Activated CD4-positive, alpha-beta T cell treated with anti-CD3 and anti-CD28 coated beads, Interleukin-2, amount 10 ng/mL, durations not matched to agents 24 days and 14 days (primary cell): ENCODE data around the gene ADSS1. TPM values are rescaled to one million over a fixed set of nuclear protein-coding genes. Genes with fewer than 3 reads are reported as not detected.
"Not testable (repeated sequence)": the region's sequence is repeated elsewhere in the genome, so short reads cannot be mapped to it uniquely, and the experiment has no call there.

Experiments
- DNase-seq: peaks from one replicate; pipeline ENCODE4 v3.0.0; 2022
- H3K27ac Mint-ChIP-seq: one replicate; pipeline ENCODE4 v1.8.0; 2022; ENCODE audit warnings: mild to moderate bottlenecking, mixed read lengths
- H3K27me3 Mint-ChIP-seq: one replicate; pipeline ENCODE4 v1.8.0; 2022; ENCODE audit warnings: mixed read lengths
- H3K36me3 Mint-ChIP-seq: one replicate; pipeline ENCODE4 v1.8.0; 2022; ENCODE audit warnings: low read depth, mild to moderate bottlenecking, mixed read lengths
- H3K4me1 Mint-ChIP-seq: one replicate; pipeline ENCODE4 v1.8.0; 2021; ENCODE audit warnings: mixed read lengths
- H3K4me3 Mint-ChIP-seq: one replicate; pipeline ENCODE4 v1.8.0; 2022; ENCODE audit warnings: mild to moderate bottlenecking, moderate library complexity, mixed read lengths
- H3K9me3 Mint-ChIP-seq: one replicate; pipeline ENCODE4 v1.8.0; 2021; ENCODE audit warnings: mixed read lengths
- intact Hi-C: fragments of 100-400 bp; cut with micrococcal nuclease; formaldehyde crosslinking; loops from one replicate; pipeline ENCODE4 v1.15.1; 2023
- total RNA-seq: library from RNA; stranded (reverse); gene quantifications from 2 replicates; pipeline ENCODE4 v1.2.3, GENCODE V29; 2022

ADSS1 gene
- total RNA-seq, 1 donor from 2014 or later: 0.96 TPM

DNA sequence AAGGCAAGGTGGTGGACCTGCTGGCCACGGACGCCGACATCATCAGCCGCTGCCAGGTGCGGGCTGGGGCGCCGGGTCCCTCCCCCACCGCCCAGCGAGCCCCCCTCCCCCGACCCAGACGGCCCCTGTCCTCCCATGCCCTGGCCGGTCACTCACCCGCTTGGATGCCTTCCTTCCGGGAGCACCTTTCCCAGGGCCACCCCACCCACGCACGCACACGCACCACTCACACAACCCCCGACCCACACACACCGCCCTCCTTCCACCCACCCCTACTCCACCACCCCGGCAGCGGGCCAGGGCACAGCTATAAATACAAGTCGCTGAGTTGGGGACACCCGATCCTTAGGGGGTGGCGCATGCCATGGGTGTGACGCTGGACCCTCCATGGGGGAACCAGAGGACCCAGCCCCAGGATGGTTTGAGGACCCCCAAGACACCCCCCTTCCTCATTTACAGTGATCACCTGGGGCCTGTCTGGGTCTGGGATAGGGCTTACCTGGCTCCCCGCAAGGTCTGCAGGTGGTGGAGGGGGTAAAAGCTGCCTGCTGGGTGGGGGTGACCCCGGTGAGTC, 465 bp downstream of the ADSS1 start:
- no peaks in the 10 kb centered on the region for H3K9me3 Mint-ChIP-seq
- intact Hi-C loops: loop anchor here (1.0 to 2.0 kb wide), 2 partner anchors 28 to 102 kb away; partner anchors contain the start of gene SIVA1
- peak; percentile 70 for DNase-seq
- H3K36me3 Mint-ChIP-seq: peaks cover 4% of the 10 kb centered on the region
- H3K27ac Mint-ChIP-seq: no peak overlapping the region
- peaks cover 2% of the 10 kb centered on the region for H3K27me3 Mint-ChIP-seq
- peaks cover 2% of the 10 kb centered on the region for H3K4me1 Mint-ChIP-seq
- H3K4me3 Mint-ChIP-seq: peak overlapping the region; percentile 58

DNA sequence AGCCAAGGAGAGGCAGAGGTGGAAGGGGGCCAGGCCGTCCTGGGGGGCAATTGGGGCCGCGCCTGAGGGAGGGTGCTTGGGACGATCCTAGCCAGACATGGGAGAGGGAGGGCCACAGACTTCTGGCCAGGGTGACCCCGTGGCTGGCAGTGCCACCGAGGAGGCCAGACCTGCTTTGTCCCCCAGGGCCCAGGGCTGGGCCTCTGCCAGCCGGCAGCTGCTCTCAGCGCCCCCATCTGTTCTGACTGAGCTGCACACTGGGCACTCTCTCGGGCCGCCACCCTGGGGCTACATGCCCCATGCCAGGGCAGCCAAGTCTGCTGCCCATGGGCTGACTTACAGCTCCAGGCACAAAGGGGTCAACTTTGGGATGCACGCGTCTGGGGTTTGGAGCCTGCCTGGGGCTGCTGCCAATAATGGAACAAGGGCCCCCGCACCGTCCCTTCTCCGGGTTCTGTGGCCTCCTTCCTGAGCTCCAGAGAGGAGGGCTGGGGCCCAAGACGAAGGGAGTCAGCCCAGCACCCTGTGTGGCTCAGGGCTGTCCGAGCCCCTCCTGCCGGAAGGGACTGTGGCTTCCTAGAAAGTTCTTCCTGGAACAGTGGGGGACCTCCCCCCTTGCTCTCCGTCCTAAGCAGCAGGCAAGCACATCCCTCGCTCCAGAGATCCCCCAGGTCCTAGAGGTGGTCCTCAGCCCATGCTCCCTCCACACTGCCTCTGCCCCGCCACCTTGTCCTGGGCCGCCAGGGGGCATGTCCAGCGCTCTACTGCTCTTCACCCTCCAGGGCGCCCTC, 1.1 kb downstream of the ADSS1 start:
- Mint-ChIP-seq H3K9me3 (no peaks in the 10 kb centered on the region), H3K36me3 (no peaks in the 10 kb centered on the region), H3K4me1 (peaks cover 2% of the 10 kb centered on the region), H3K4me3 (peak overlapping the region; percentile 58), H3K27ac (no peak overlapping the region), H3K27me3 (peaks cover 2% of the 10 kb centered on the region)
- intact Hi-C loops: loop anchor here (1.0 to 2.0 kb wide), 2 partner anchors 28 to 101 kb away; partner anchors contain the start of gene SIVA1
- DNase-seq: no peak

DNA sequence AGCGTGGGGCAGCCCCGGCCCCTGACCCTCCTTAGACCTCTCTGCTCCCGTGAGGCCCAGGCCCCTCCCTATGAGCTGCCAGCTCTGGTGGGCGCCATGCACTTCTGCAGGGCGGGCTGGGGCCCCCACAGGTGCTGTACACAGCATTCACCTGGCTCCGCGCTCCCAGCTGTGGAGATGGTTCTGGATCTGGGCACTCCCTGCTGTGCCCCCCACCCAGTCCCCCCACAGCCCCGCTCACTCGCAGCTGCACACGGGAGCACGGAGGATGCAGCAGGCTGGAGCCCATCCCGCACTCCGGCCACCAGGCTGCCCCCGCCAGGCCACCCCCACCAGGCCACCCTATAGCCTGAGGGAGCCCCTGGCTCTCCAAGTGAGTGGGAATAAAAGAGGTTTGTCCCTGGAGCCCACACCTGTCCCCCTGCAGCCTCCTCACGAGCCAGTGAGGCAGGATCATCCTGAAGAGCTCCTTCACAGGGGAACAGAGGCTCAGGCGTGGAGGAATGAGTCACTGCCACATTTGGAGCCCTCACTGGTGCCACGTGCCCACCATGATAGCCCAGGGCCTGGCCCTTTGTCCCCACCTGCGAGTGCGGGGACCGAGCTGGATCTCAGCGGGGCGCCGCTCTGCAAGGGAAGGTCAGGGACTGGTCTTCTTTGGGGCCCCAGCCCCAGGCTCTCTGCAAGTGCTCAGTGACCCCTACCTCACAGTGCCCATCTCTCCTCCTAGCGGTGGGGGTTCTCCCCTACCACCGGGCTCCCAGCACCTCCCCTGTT, 1.9 kb downstream of the ADSS1 start:
- no peak for DNase-seq
- Mint-ChIP-seq H3K27me3 (peaks cover 2% of the 10 kb centered on the region), H3K36me3 (no peaks in the 10 kb centered on the region), H3K27ac (no peak overlapping the region), H3K4me3 (peak overlapping the region; percentile 58), H3K9me3 (no peaks in the 10 kb centered on the region), H3K4me1 (peaks cover 2% of the 10 kb centered on the region)
- intact Hi-C loops: loop anchor here (2.0 kb wide), 1 partner anchor 27 kb away; the partner anchor contains the start of gene SIVA1

DNA sequence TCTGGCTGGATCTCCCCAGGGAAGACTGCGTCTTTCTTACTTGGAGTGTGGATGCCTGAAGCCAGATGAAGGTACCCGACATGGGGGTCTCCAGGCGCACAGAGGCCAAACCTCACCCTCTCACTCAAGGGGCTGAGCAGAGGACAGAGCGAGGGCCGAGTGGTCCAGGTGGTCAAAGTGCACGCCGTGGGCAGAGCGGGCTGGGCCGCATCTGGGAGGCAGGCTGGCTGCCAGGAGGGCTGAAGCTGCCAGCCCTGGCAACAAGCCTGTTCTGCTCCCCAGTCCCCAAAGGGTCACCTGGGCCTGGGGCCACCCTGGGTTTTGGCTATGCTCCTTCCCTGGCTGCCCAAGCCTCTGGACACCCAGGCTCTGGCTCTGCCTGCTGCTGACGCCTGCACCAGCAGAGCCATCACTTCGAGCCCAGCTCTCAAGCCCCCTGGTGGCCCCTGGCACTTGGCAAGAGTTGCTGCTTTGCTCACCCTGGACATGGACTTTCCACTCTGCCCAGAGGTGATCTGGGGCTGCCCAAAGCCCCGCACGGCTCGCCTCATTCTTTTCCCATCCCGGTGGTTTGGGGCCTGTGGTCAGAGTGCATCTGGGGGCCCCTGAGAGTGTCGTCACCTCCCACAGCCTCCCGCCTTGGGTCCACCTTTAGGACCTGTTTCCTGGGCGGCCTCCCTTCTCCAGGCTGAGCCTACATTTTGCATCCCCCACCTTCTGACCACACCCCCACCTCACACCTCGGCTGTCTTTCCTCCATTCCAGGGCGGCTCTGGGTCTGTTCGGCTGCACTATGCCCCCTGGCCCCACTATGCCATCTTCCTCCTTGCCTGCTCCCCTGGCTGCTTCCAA, 2.8 kb downstream of the ADSS1 start:
- DNase-seq: no peak
- peak overlapping the region; percentile 48 for H3K27ac Mint-ChIP-seq
- H3K9me3 Mint-ChIP-seq: no peaks in the 10 kb centered on the region
- intact Hi-C loops: no loop called here
- H3K27me3 Mint-ChIP-seq: peaks cover 2% of the 10 kb centered on the region
- no peak overlapping the region for H3K4me3 Mint-ChIP-seq
- H3K4me1 Mint-ChIP-seq: peaks cover 2% of the 10 kb centered on the region
- H3K36me3 Mint-ChIP-seq: no peaks in the 10 kb centered on the region

DNA sequence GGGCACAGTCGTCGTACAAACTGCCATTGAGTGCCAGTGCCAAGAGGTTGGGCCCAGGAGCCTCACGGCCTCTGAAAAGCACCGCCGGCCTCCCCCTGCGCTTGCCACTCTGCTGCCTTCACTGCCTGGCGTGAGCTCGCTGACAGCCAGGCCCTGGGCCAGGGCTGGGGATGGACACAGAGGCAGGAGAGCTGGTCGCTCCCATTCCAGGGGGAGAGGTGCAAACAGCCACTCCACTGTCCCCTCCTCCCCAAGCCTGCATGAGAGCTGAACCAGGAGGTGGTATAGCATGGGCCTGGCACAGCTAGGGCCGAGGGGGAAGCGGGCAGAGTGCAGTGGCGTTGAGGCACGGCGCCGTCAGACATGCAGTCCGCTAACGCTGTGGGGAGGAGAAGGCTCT, 4.6 kb downstream of the ADSS1 start:
- no peak overlapping the region for H3K27ac Mint-ChIP-seq
- no peak overlapping the region for H3K4me3 Mint-ChIP-seq
- no peak for DNase-seq
- peaks cover 2% of the 10 kb centered on the region for H3K4me1 Mint-ChIP-seq
- no peaks in the 10 kb centered on the region for H3K9me3 Mint-ChIP-seq
- peaks cover 2% of the 10 kb centered on the region for H3K27me3 Mint-ChIP-seq
- intact Hi-C loops: no loop called here
- H3K36me3 Mint-ChIP-seq: no peaks in the 10 kb centered on the region

DNA sequence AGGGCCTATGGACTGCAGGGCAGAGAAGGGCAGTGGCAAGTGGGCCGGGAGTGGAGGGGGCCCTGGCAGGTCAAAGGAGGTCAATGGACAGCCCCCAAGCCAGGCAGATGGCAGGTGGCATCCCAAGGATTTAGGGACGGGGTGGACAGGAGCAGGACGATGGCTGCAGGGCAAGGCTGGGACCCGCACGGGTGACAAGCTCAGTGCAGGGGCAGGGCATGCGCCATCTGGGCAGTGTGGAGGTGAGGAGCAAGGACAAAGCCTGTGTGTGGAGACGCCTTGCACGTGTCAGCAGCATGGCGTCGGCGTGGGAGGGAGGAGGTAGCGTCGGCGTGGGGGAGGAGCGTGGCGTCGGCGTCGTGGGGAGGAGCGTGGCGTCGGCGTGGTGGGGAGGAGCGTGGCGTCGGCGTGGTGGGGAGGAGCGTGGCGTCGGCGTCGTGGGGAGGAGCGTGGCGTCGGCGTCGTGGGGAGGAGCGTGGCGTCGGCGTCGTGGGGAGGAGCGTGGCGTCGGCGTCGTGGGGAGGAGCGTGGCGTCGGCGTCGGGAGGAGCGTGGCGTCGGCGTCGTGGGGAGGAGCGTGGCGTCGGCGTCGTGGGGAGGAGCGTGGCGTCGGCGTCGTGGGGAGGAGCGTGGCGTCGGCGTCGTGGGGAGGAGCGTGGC, 5.3 kb downstream of the ADSS1 start:
- intact Hi-C loops, H3K27me3 Mint-ChIP-seq, H3K27ac Mint-ChIP-seq, H3K9me3 Mint-ChIP-seq, DNase-seq, H3K36me3 Mint-ChIP-seq, H3K4me3 Mint-ChIP-seq, H3K4me1 Mint-ChIP-seq: not testable (repeated sequence)

DNA sequence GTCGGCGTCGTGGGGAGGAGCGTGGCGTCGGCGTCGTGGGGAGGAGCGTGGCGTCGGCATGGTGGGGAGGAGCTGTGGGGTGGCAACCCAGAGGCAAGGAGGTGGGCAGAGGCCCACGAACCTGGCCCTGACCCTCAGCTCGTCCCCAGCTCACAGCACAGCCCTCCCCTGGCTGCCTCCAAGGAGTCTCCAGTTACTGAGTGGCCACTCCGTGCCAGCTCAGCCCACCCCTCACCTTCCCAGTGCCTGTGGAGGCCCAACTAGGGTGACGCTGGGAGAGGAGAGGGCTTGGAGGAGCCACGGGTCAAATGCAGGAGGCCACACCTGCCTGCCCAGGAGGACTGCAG, 5.8 kb downstream of the ADSS1 start:
- no peaks in the 10 kb centered on the region for H3K9me3 Mint-ChIP-seq
- H3K4me3 Mint-ChIP-seq: no peak overlapping the region
- intact Hi-C loops: no loop called here
- H3K36me3 Mint-ChIP-seq: no peaks in the 10 kb centered on the region
- no peak for DNase-seq
- peaks cover 2% of the 10 kb centered on the region for H3K27me3 Mint-ChIP-seq
- H3K4me1 Mint-ChIP-seq: peaks cover under 1% of the 10 kb centered on the region
- no peak overlapping the region for H3K27ac Mint-ChIP-seq

DNA sequence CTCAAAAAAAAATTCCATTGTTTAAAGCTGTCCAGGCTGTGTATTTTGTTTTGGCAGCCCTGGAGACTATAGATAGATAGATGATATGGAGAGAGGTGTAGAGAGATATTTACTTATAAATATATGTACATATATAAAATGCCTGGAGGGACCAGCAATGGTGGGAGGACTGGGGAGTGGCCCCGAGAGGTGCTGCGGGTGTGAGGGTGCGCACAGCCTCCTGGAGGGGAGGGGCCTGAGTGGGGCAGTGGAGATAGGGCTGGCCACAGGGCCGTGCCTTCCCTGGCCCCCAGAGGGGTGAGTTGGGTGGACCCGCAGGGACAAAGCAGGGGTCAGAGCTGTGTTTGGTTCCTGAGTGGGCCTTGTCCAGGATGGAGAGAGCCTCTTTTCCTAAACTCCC, 6.5 kb downstream of the ADSS1 start:
- Mint-ChIP-seq H3K27ac (no peak overlapping the region), H3K9me3 (no peaks in the 10 kb centered on the region), H3K36me3 (no peaks in the 10 kb centered on the region), H3K27me3 (no peaks in the 10 kb centered on the region), H3K4me1 (no peaks in the 10 kb centered on the region), H3K4me3 (no peak overlapping the region)
- intact Hi-C loops: no loop called here
- DNase-seq: no peak

DNA sequence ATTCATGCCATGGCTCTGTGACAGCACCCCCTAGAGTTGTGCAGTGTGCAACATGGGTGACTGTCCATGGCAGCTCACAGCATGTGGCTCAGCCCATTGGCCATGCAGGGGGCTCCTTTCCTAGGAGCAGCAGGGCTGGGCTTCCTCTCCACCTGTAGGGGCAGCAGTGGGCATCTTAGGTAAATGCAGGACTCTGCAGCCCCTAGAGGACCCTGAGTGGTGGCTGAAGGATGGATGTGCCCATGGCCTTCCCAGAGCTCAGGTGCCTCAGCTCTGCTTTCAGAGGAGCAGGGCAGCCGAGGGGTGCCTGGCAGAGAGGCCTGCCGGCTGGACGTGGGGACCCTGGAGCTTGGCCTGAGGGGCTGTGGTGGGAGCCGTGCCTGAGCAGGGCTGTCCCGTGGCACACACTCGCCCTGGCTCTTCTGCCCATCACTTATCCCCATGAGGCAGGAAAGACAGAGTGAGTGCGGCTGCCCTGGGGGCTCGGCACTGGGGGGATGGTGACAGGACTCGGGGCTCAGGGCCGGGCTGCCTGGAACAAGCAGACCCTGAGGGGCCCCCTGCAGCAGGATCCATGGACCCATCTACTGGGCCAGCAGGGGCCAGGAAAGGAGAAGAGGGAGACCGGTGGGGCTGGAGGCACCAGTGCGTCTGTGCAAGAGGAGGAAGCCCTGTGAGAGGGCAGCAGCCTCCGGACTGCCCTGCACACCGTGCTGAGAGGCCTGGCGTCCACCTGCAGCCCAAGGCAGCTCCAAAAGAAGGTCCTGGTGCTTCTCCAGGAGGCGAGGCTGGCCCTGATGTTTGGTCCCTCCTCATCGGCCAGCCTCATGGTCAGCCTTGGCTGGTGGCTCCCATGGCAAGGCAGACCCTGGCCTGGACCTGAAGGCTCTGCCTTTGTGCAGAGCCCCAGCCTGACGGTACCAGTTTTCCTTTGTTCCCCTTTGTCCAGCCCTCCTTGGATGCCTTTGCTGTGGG, 7.6 kb downstream of the ADSS1 start:
- no peaks in the 10 kb centered on the region for H3K4me1 Mint-ChIP-seq
- H3K36me3 Mint-ChIP-seq: no peaks in the 10 kb centered on the region
- no peaks in the 10 kb centered on the region for H3K27me3 Mint-ChIP-seq
- no peak overlapping the region for H3K27ac Mint-ChIP-seq
- intact Hi-C loops: no loop called here
- no peak for DNase-seq
- H3K4me3 Mint-ChIP-seq: no peak overlapping the region
- H3K9me3 Mint-ChIP-seq: no peaks in the 10 kb centered on the region

DNA sequence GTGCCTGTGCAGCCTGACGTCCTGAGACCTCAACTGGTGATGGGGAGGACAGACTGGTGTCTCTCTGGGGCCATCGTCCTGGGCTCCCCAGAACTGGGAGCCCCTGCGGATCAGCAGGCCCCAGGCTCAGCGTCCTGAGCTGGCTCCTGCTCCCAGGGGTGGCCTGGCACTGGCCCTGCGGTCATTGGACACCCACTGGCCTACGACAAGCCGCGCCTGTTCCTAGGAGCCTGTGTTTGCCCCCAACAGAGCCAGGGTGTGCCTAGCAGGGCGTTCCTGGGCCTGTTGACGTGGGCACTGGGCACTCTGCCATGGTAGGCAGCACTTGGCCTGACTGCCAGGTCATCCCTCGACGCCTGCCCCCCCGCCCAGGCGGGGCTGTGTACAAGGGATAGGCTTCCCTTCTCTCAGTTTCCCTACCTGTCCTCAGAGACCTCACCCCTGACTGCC, 8.4 kb downstream of the ADSS1 start:
- H3K27ac Mint-ChIP-seq: no peak overlapping the region
- H3K4me3 Mint-ChIP-seq: no peak overlapping the region
- intact Hi-C loops: no loop called here
- H3K36me3 Mint-ChIP-seq: no peaks in the 10 kb centered on the region
- no peak for DNase-seq
- H3K9me3 Mint-ChIP-seq: no peaks in the 10 kb centered on the region
- no peaks in the 10 kb centered on the region for H3K27me3 Mint-ChIP-seq
- H3K4me1 Mint-ChIP-seq: no peaks in the 10 kb centered on the region

DNA sequence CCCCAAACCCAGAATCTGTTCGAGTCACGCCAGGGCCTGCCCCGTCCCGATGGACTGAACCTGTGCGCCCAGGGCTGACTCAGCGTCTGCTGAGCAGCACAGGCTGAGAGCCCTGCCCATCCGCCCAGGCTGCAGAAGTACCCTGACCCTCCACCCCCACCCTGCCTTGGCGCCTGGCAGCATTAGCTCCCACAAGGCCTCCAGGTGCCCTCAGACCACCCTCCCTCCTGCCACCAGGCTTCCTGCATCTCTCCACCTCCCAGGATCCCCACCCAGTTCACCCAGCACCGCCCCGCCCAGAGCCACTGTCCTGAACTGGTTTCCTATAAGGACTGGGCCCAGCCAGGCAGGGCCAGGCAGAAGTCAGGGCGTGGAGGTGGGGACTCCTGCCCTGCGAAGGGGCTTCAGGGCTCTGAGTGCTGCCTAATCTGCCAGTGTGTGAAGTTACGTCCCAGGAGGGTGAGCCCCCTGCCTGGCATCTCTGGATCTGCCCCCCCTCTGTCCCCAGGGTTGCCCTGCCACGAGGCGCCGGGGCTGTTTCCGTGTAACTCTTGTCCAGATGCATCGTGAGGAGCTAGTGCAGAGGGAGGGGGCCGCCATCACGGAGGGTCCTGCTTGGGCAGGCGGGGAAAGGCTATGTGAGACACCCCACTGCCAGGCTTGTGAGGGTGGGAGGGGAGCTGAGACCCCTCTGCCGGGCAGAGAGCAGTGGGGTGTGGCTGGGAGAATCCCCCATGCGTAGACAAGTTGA, 9.1 kb downstream of the ADSS1 start:
- H3K4me3 Mint-ChIP-seq: no peak overlapping the region
- no peak overlapping the region for H3K27ac Mint-ChIP-seq
- H3K36me3 Mint-ChIP-seq: no peaks in the 10 kb centered on the region
- H3K4me1 Mint-ChIP-seq: no peaks in the 10 kb centered on the region
- DNase-seq: no peak
- intact Hi-C loops: no loop called here
- no peaks in the 10 kb centered on the region for H3K9me3 Mint-ChIP-seq
- H3K27me3 Mint-ChIP-seq: no peaks in the 10 kb centered on the region
